ENCODE data around the gene FAM162A. TPM values are rescaled to one million over a fixed set of nuclear protein-coding genes. Genes with fewer than 3 reads are reported as not detected.
A peak's percentile ranks its signal among the peaks of the same experiment; 100 is the strongest.

Gene FAM162A
- total RNA-seq, 1 donor from 2014 or later: 141 TPM

DNA sequence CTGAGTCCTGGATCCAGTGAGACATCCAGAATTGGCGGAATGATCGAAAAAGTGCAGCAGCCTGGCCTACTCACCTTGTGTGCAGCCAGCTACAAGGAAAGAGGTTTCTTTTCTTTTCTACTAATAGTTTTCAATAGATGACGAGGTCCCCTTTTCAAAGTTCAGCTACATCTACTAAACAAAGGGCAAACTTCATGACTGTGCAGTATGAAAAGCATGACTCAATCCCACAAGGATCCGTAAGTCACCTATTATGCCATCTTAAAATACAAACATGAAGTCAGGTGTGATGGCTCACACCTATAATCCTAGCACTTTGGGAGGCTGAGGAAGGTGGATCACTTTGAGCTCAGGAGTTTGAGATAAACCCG is 17.6 kb upstream of the FAM162A start:
- DNase-seq: no peak
- TF ChIP-seq, protein P1, sequence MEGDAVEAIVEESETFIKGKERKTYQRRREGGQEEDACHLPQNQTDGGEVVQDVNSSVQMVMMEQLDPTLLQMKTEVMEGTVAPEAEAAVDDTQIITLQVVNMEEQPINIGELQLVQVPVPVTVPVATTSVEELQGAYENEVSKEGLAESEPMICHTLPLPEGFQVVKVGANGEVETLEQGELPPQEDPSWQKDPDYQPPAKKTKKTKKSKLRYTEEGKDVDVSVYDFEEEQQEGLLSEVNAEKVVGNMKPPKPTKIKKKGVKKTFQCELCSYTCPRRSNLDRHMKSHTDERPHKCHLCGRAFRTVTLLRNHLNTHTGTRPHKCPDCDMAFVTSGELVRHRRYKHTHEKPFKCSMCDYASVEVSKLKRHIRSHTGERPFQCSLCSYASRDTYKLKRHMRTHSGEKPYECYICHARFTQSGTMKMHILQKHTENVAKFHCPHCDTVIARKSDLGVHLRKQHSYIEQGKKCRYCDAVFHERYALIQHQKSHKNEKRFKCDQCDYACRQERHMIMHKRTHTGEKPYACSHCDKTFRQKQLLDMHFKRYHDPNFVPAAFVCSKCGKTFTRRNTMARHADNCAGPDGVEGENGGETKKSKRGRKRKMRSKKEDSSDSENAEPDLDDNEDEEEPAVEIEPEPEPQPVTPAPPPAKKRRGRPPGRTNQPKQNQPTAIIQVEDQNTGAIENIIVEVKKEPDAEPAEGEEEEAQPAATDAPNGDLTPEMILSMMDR (IDR thresholded peaks at IDR 0.05; ENCODE audit: borderline replicate concordance): no peak
- H3K27me3 ChIP-seq (ENCODE audit: low read depth): no peaks in the 10 kb centered on the region
- H3K27ac ChIP-seq (replicated peaks): no peak overlapping the region
- no peak overlapping the region for H3K4me3 ChIP-seq
- peaks cover 91% of the 10 kb centered on the region for H3K36me3 ChIP-seq
- H3K9me3 ChIP-seq (replicated peaks): no peaks in the 10 kb centered on the region
- H3K4me1 ChIP-seq: no peaks in the 10 kb centered on the region
- intact Hi-C loops (cut with micrococcal nuclease): no loop called here

DNA sequence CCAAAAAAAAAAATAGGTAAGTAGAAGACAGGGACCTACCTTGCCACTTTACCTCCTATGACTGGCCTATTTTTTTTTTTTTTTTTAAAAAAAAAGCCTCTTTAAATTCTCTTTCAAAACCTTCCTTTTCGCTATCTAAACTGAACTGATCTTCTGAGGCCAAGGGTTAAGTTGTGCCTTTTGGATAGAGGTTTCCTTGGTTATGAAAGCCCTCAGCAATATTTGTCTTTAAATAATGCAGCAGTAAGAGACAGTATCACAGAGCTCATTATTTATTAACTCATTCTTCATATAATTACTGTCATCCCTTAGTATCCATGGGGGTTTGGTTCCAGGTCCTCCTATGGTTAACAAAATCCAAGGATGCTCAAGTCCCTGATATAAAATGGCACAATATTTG is 9.9 kb upstream of the FAM162A start:
- intact Hi-C loops (cut with micrococcal nuclease): no loop called here
- no peak for DNase-seq

DNA sequence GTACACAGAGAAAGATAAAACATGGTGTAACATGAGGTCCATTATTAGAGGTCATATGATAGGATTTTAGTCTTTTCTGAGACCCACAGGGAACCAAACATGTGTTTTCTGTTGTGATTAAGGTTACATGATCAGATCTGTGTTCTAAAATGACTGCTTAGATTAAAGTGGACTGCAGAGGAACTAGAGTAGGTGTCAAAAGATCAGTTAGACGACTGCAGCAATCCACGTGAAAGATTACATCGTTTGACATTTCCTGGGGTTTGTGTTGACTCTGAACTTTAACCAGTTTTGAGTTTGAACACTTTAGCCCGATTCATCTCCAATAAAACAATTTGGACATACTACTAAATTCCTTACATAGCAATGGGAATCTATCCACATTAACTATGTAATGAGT is 6.0 kb upstream of the FAM162A start:
- DNase-seq: no peak
- TF ChIP-seq, protein P1 (IDR thresholded peaks at IDR 0.05; ENCODE audit: borderline replicate concordance): no peak
- H3K27me3 ChIP-seq (ENCODE audit: low read depth): no peaks in the 10 kb centered on the region
- H3K27ac ChIP-seq (replicated peaks): no peak overlapping the region
- no peaks in the 10 kb centered on the region for H3K9me3 ChIP-seq (replicated peaks)
- H3K4me3 ChIP-seq: no peak overlapping the region
- peaks cover 18% of the 10 kb centered on the region for H3K4me1 ChIP-seq
- intact Hi-C loops (cut with micrococcal nuclease): no loop called here
- H3K36me3 ChIP-seq: no peaks in the 10 kb centered on the region

More for the DNA sequence above, 9.9 kb upstream of the FAM162A start:
- peaks cover 28% of the 10 kb centered on the region for H3K36me3 ChIP-seq
- H3K27ac ChIP-seq (replicated peaks): no peak overlapping the region
- H3K9me3 ChIP-seq (replicated peaks): no peaks in the 10 kb centered on the region
- TF ChIP-seq, protein P1 (IDR thresholded peaks at IDR 0.05; ENCODE audit: borderline replicate concordance): no peak
- peaks cover 5% of the 10 kb centered on the region for H3K4me1 ChIP-seq
- H3K27me3 ChIP-seq (ENCODE audit: low read depth): no peaks in the 10 kb centered on the region
- H3K4me3 ChIP-seq: no peak overlapping the region

DNA sequence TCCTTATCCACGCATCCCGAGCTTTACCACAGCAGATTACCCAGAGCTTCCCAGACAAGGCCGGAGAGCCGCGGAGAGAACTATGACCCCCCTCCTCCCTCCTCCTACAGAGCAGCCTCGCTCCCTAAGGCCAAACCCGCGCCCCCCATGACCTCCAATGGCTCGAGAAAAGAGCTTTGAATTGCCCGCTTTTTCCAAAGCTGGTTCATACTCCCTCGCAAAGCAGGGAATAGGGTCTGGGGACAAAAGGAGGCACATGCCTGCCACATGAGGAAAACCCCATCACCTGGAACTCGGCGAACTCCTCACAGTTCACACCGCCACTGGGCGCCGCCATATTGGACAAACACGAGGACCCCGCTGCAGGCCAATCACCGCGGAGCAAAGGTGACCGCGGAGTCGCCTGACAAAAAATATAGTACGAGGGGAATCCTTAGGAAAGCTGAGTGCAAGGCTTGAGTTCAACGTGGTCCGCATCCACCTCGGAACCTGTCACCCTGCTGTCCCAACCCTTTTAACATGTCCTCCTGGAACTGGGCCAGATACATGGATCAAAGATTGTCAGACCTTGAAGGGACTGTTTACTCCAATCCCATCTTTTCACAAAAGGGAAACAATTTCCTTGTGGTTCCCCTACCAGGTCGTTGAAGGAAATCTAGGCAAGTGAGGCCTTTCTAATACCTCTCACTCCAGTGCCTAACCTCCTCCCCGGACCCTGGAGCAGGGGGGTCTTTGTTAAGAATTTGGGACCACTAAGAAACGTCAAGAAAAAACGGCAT is 905 bp upstream of the FAM162A start, which contains the start of gene MIX23:
Gene MIX23, minus strand, starts transcription at position 344 of the 779 bp plus-strand sequence. Its CDS starts 7 bp downstream, at position 337.
- DNase-seq: peak; percentile 88
- Histone ChIP-seq H3K9me3 (replicated peaks) (no peaks in the 10 kb centered on the region), H3K27me3 (ENCODE audit: low read depth) (no peaks in the 10 kb centered on the region), H3K4me3 (peak within 1 kb of the TSS; percentile 90), H3K4me1 (peaks cover 53% of the 10 kb centered on the region), H3K36me3 (peaks cover 14% of the 10 kb centered on the region), H3K27ac (replicated peaks) (peak within 1 kb of the TSS; percentile 92)
- TF ChIP-seq, protein P1 (IDR thresholded peaks at IDR 0.05; ENCODE audit: borderline replicate concordance): no peak
- intact Hi-C loops (cut with micrococcal nuclease): no loop called here

DNA sequence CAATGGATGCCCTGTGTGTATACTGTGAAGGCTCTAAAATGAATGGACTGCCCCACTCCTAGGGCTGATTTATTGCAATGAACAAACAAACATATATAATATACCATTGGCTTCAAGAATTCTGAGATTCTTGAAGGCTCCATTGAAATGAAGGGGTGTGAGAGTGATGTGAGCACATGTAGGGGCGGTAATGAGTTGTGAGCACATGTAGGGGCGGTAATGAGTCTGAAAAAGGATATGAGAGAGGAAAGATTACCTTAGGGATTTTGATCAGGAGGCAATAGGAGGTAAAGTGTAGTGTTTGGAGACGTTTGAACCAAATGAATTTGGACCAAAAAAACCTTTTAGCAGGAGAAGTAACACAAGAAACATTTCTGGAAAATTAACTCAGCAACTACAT is 3.7 kb downstream of the FAM162A start:
- TF ChIP-seq, protein P1 (IDR thresholded peaks at IDR 0.05; ENCODE audit: borderline replicate concordance): no peak
- no peaks in the 10 kb centered on the region for H3K9me3 ChIP-seq (replicated peaks)
- no peak overlapping the region for H3K27ac ChIP-seq (replicated peaks)
- peaks cover 72% of the 10 kb centered on the region for H3K4me1 ChIP-seq
- no peaks in the 10 kb centered on the region for H3K27me3 ChIP-seq (ENCODE audit: low read depth)
- no peak for DNase-seq
- H3K4me3 ChIP-seq: no peak overlapping the region
- H3K36me3 ChIP-seq: peaks cover 14% of the 10 kb centered on the region
- intact Hi-C loops (cut with micrococcal nuclease): no loop called here
